GM12878 (cell line): ENCODE results near the gene TRAF3IP3. TPM values are rescaled to one million over a fixed set of nuclear protein-coding genes. Genes with fewer than 3 reads are reported as not detected.

Source experiments
- ATAC-seq: fragments of 200-7000 bp; cut with Tn5 transposase; 3 replicates; pipeline ENCODE4 v1.9.1; 2020; ENCODE audit warnings: mild to moderate bottlenecking, moderate library complexity
- BruUV-seq: library from RNA; stranded (reverse); fragments of 400-500 nt; replicated peaks from 2 replicates; lab custom pipeline; 2021; lab: Mats Ljungman, UMichigan
- CTCF ChIA-PET: fragments of 300-600 bp; sonication (Branson Sonifier 250); formaldehyde crosslinking; extraction: SDS; loops from one replicate; lab custom pipeline; 2021; ENCODE audit warnings: inconsistent platforms; lab: Yijun Ruan, JAX
- POLR2A ChIA-PET: fragments of 350-600 bp; formaldehyde crosslinking; extraction: SDS; loops from one replicate; lab custom pipeline; 2021; ENCODE audit warnings: inconsistent platforms; lab: Charles Lee
- RAD21 ChIA-PET: fragments of 300-600 bp; sonication (Branson Sonifier 250); formaldehyde crosslinking; loops from one replicate; lab custom pipeline; 2023; ENCODE audit warnings: antibody characterized with exemption; ENCODE audit not compliant: unreplicated experiment; lab: Charles Lee
- SMC1A ChIA-PET: fragments of 300-600 bp; sonication (Branson Sonifier 250); formaldehyde crosslinking; loops from one replicate; lab custom pipeline; 2023; ENCODE audit not compliant: unreplicated experiment, uncharacterized antibody; lab: Charles Lee
- DNase-seq: peaks from one replicate; pipeline ENCODE4 v3.0.0-alpha.2; 2011; ENCODE audit warnings: low read depth, low spot score
- FAIRE-seq: peaks from 3 replicates; lab custom pipeline; 2011; peaks lifted over from hg19 to GRCh38; lab: Jason Lieb, UNC
- H2AFZ ChIP-seq: 2 replicates; pipeline ENCODE4 v1.6.0; 2011; ENCODE audit warnings: low read depth, low read length, control low read depth; ENCODE audit not compliant: control insufficient read depth
- H3K27ac ChIP-seq: 2 replicates; pipeline ENCODE4 v1.5.1; 2011; ENCODE audit warnings: control low read depth; ENCODE audit not compliant: control insufficient read depth, insufficient read depth
- H3K27me3 ChIP-seq, 2 experiments: replicated peaks in 1 of 2; 2 replicates each; pipeline versions ENCODE4 v1.6.0 to v1.6.1; 2011; ENCODE audit warnings: low read length in 1 of 2; ENCODE audit not compliant: control insufficient read depth in 2 of 2, insufficient read depth in 2 of 2
- H3K36me3 ChIP-seq, 2 experiments: 2 replicates each; pipeline ENCODE4 v1.5.1; 2011; ENCODE audit warnings: low read length in 1 of 2; ENCODE audit not compliant: control insufficient read depth in 2 of 2, insufficient read depth in 2 of 2
- H3K4me1 ChIP-seq: 2 replicates; pipeline ENCODE4 v1.6.1; 2011; ENCODE audit warnings: mild to moderate bottlenecking, low read length, moderate library complexity, mixed read lengths; ENCODE audit not compliant: control insufficient read depth, insufficient read depth
- H3K4me2 ChIP-seq: 2 replicates; pipeline ENCODE4 v1.6.0; 2011; ENCODE audit warnings: control low read depth; ENCODE audit not compliant: control insufficient read depth, insufficient read depth
- H3K4me3 ChIP-seq: fragments of 200-600 bp; sonication (generic); 2 replicates; pipeline ENCODE4 v1.5.1; 2016
- H3K79me2 ChIP-seq: 2 replicates; pipeline ENCODE4 v1.6.0; 2011; ENCODE audit warnings: low read length; ENCODE audit not compliant: control insufficient read depth, insufficient read depth
- H3K9ac ChIP-seq: 2 replicates; pipeline ENCODE4 v1.8.0; 2011; ENCODE audit warnings: low read length, control low read depth, mixed read lengths; ENCODE audit not compliant: control insufficient read depth, insufficient read depth
- H3K9me3 ChIP-seq: replicated peaks from 3 replicates; pipeline ENCODE4 v1.5.1; 2011; ENCODE audit warnings: mild to moderate bottlenecking, low read length; ENCODE audit not compliant: control insufficient read depth, insufficient read depth
- H4K20me1 ChIP-seq: 2 replicates; pipeline ENCODE4 v1.6.0; 2011; ENCODE audit not compliant: control insufficient read depth, insufficient read depth
- CHD1 ChIP-seq: IDR thresholded peaks from 2 replicates; pipeline ENCODE4 v1.6.1; 2012; ENCODE audit warnings: low read depth, low read length, improper control_type of control experiment
- HSF1 ChIP-seq: fragments of 150-350 bp; IDR thresholded peaks from 2 replicates; pipeline ENCODE4 v1.6.1; 2014; ENCODE audit warnings: mild to moderate bottlenecking, low read depth, low read length
- IKZF2 ChIP-seq, 2 experiments: fragments of 450-650 bp; IDR thresholded peaks; 2 replicates each; pipeline ENCODE4 v1.6.1; 2017; ENCODE audit warnings: mild to moderate bottlenecking in 2 of 2, moderate library complexity in 2 of 2
- MTA2 ChIP-seq: fragments of 450-650 bp; IDR thresholded peaks from 2 replicates; pipeline ENCODE4 v1.6.1; 2016; ENCODE audit warnings: low read depth, mild to moderate bottlenecking, moderate library complexity
- PAX5 ChIP-seq: IDR thresholded peaks from 2 replicates; pipeline ENCODE4 v1.6.1; 2011; ENCODE audit warnings: low read depth, low read length, borderline replicate concordance
- PML ChIP-seq: IDR thresholded peaks from 2 replicates; pipeline ENCODE4 v1.6.1; 2012; ENCODE audit warnings: low read length, inconsistent platforms
- RAD51 ChIP-seq: fragments of 450-650 bp; IDR thresholded peaks from 2 replicates; pipeline ENCODE4 v1.6.1; 2016; ENCODE audit warnings: moderate library complexity, mild to moderate bottlenecking, inconsistent platforms
- RCOR1 ChIP-seq: conservative IDR thresholded peaks from 2 replicates; pipeline ENCODE4 v1.6.1; 2012; ENCODE audit warnings: low read depth, low read length, improper control_type of control experiment
- RELA ChIP-seq: fragments of 450-650 bp; IDR thresholded peaks from 2 replicates; pipeline ENCODE4 v1.8.0; 2014; ENCODE audit warnings: borderline replicate concordance; ENCODE audit not compliant: partially characterized antibody
- STAT3 ChIP-seq: IDR thresholded peaks from 2 replicates; pipeline ENCODE4 v1.6.1; 2011; ENCODE audit warnings: low read depth, low read length, improper control_type of control experiment
- TCF12 ChIP-seq: IDR thresholded peaks from 2 replicates; pipeline ENCODE4 v1.6.1; 2011; ENCODE audit warnings: low read depth, mild to moderate bottlenecking, low read length
- ZSCAN29 ChIP-seq: fragments of 450-650 bp; IDR thresholded peaks from 2 replicates; pipeline ENCODE4 v1.6.1; 2017; ENCODE audit warnings: mild to moderate bottlenecking, moderate library complexity
- WGBS: methylation state at CpG from one replicate; pipeline ENCODE4 v1.1.6; 2016; ENCODE audit warnings: low lambda C conversion rate; ENCODE audit not compliant: insufficient replicate concordance, insufficient coverage; ENCODE audit errors: missing lambda C conversion rate; 5-methylcytosine and 5-hydroxymethylcytosine counted together
- in situ Hi-C: fragments of 300-500 bp; cut with MboI; formaldehyde crosslinking; loops from 9 replicates; pipeline ENCODE4 v1.14.3; 2018; ENCODE audit warnings: mixed read lengths
- intact Hi-C: fragments of 100-400 bp; cut with micrococcal nuclease; formaldehyde crosslinking; loops from one replicate; pipeline ENCODE4 v1.14.2; 2022; ENCODE audit not compliant: unreplicated experiment
- polyA plus RNA-seq, 11 experiments: library from polyadenylated mRNA; depleted of rRNA in 4 of 11; unstranded in 6 of 11; stranded (reverse) in 5 of 11; fragments of >200 nt; fragmentation: Nextera tagmentation in 4 of 11; fragmentation: Illumina TruSeq in 1 of 11; extraction: Ambion mirVana in 4 of 11; extraction: Trizol in 1 of 11; gene quantifications; 1 replicate in 1 of 11; 2 replicates in 10 of 11; pipeline versions ENCODE4 v1.2.1 to v1.2.3, GENCODE V29; 2011 to 2016; ENCODE audit warnings: inconsistent platforms in 2 of 11, missing spikeins in 2 of 11, low read depth in 1 of 11
- total RNA-seq, 4 experiments: library from RNA; depleted of rRNA in 3 of 4; stranded (reverse); fragments of >200 nt in 3 of 4; fragmentation: Illumina TruSeq in 1 of 4; extraction: Trizol in 1 of 4; gene quantifications; 2 replicates each; pipeline versions ENCODE4 v1.2.1 to v1.2.3, GENCODE V29; 2013 to 2021

TRAF3IP3 gene
- total and polyA plus RNA-seq, 10 of the 15 experiments (the other 5 are each of a cell fraction or from before 2014, with no cell fraction given), result 61.6 to 121 (median 96.5) TPM

GRCh38 chr1:209706622-209707021 is 49.2 kb upstream of the TRAF3IP3 start:
- BruUV-seq, result no TSS peak
- H2AFZ ChIP-seq, result no peak overlapping the region

GRCh38 chr1:209707308-209707707 is 48.5 kb upstream of the TRAF3IP3 start:
- intact Hi-C loops, result no loop called here
- no TSS peak for BruUV-seq
- FAIRE-seq, result no peak

More at GRCh38 chr1:209706622-209707021, 49.2 kb upstream of the TRAF3IP3 start:
- Histone ChIP-seq H3K4me2 (no peak overlapping the region), H3K4me1 (peaks cover 3% of the 10 kb centered on the region; the same call in 1 of the 2 replicates), H4K20me1 (no peaks in the 10 kb centered on the region), H3K27ac (no peak overlapping the region), H3K4me3 (no peak overlapping the region), H3K27me3 (no peaks in the 10 kb centered on the region), H3K9me3 (no peaks in the 10 kb centered on the region), H3K9ac (no peak overlapping the region), H3K36me3 (no peaks in the 10 kb centered on the region), H3K79me2 (no peaks in the 10 kb centered on the region)
- TF ChIP-seq TCF12 (no peak), MTA2 (no peak), IKZF2 (IDR thresholded peaks at IDR 0.05) (no peak), RELA (no peak), RCOR1 (no peak), PML (no peak)
- ChIA-PET POLR2A (no interaction called here), SMC1A (interaction anchor here (0.6 to 2.0 kb wide), 3 partner anchors 14 to 634 kb away, joined by 3 to 6 read pairs (median 3); no protein-coding TSS in a partner anchor), RAD21 (interaction anchor here (0.7 to 1.1 kb wide), 2 partner anchors 18 to 138 kb away, joined by 3 read pairs; no protein-coding TSS in a partner anchor), CTCF (interaction anchor here (0.9 to 1.3 kb wide), 3 partner anchors 13 to 272 kb away, joined by 3 to 5 read pairs (median 3); no protein-coding TSS in a partner anchor)
- no peak for FAIRE-seq
- in situ Hi-C loops, result no loop called here
- intact Hi-C loops, result no loop called here
- 44% methylated on average over 3 of the region's 3 CpGs for WGBS
- DNase-seq, result no peak
- ATAC-seq, result no peak

More at GRCh38 chr1:209707308-209707707, 48.5 kb upstream of the TRAF3IP3 start:
- in situ Hi-C loops, result no loop called here
- H3K4me2 ChIP-seq, result no peak overlapping the region
- no peaks in the 10 kb centered on the region for H3K79me2 ChIP-seq
- DNase-seq (no peak), ATAC-seq (no peak)
- H3K9me3 ChIP-seq, result no peaks in the 10 kb centered on the region
- ChIA-PET POLR2A (interaction anchor here (1.1 kb wide), 1 partner anchor 99 kb away, joined by 3 read pairs; no protein-coding TSS in a partner anchor), RAD21 (interaction anchor here (0.7 to 1.1 kb wide), 2 partner anchors 18 to 138 kb away, joined by 3 read pairs; no protein-coding TSS in a partner anchor), SMC1A (interaction anchor here (0.6 to 2.0 kb wide), 3 partner anchors 21 to 633 kb away, joined by 3 to 6 read pairs (median 3); no protein-coding TSS in a partner anchor), CTCF (interaction anchor here (0.7 to 1.3 kb wide), 5 partner anchors 14 to 273 kb away, joined by 3 to 5 read pairs (median 3); partner anchors contain the start of gene CAMK1G)
- no peaks in the 10 kb centered on the region for H3K27me3 ChIP-seq
- no peak overlapping the region for H3K4me3 ChIP-seq
- H3K36me3 ChIP-seq, result no peaks in the 10 kb centered on the region
- TF ChIP-seq ZSCAN29 (no peak), PAX5 (no peak), CHD1 (no peak), RAD51 (no peak), STAT3 (no peak), HSF1 (no peak), RCOR1 (no peak)
- H3K27ac ChIP-seq, result no peak overlapping the region
- no peak overlapping the region for H2AFZ ChIP-seq
- 91% methylated on average over 1 of the region's 1 CpG for WGBS
- H3K9ac ChIP-seq, result no peak overlapping the region
- peaks cover 3% of the 10 kb centered on the region; the same call in 1 of the 2 replicates for H3K4me1 ChIP-seq
- H4K20me1 ChIP-seq, result no peaks in the 10 kb centered on the region
